Hepatocyte (in vitro differentiated cells): ENCODE results near the gene DOLPP1.

Experiments
- CTCF ChIP-seq: fragments of 200-600 bp; sonication (generic); IDR thresholded peaks from 2 replicates; pipeline ENCODE4 v1.5.1; 2016; ENCODE audit warnings: antibody characterized with exemption, mild to moderate bottlenecking; ENCODE audit not compliant: poor library complexity
- EZH2 ChIP-seq: fragments of 200-600 bp; sonication (generic); IDR thresholded peaks from 2 replicates; pipeline ENCODE4 v1.6.1; 2016; ENCODE audit warnings: antibody characterized with exemption, mild to moderate bottlenecking, borderline replicate concordance
- EZH2phosphoT487 ChIP-seq: fragments of 200-600 bp; sonication (generic); IDR thresholded peaks from one replicate; pipeline ENCODE4 v1.6.1; 2018; ENCODE audit warnings: antibody characterized with exemption, mild to moderate bottlenecking, low read depth, moderate library complexity; ENCODE audit not compliant: unreplicated experiment, severe bottlenecking

GRCh38 chr9:129053020-129053419 lies 27.9 kb upstream of the DOLPP1 start:
- no peak for TF ChIP-seq EZH2
- no peak for TF ChIP-seq CTCF
- TF ChIP-seq EZH2phosphoT487: no peak
